HepG2 (cell line): Measurements from ENCODE around the gene MED22. TPM values are rescaled to one million over a fixed set of nuclear protein-coding genes. Genes with fewer than 3 reads are reported as not detected.

Source experiments
- EED ChIP-seq: sonication (generic); formaldehyde crosslinking; IDR thresholded peaks from 2 replicates; pipeline ENCODE4 v1.5.0; 2020; ENCODE audit warnings: mild to moderate bottlenecking, missing genetic modification reagents
- ESRRA ChIP-seq: sonication (generic); formaldehyde crosslinking; IDR thresholded peaks from 2 replicates; pipeline ENCODE4 v1.5.1; 2020; ENCODE audit warnings: mild to moderate bottlenecking, low read depth, missing genetic modification reagents
- FOXC1 ChIP-seq: sonication (generic); formaldehyde crosslinking; IDR thresholded peaks from 2 replicates; pipeline ENCODE4 v1.8.0; 2022; ENCODE audit warnings: mild to moderate bottlenecking, missing genetic modification reagents, borderline replicate concordance
- HMG20B ChIP-seq: conservative IDR thresholded peaks from 2 replicates; pipeline ENCODE4 v1.6.1; 2016; ENCODE audit warnings: missing genetic modification reagents, missing compliant biosample characterization
- IRF2 ChIP-seq: IDR thresholded peaks from 2 replicates; pipeline ENCODE4 v1.6.1; 2018; ENCODE audit warnings: missing genetic modification reagents, missing compliant biosample characterization
- KLF6 ChIP-seq: IDR thresholded peaks from 2 replicates; pipeline ENCODE4 v1.8.0; 2016; ENCODE audit warnings: missing biosample characterization, missing genetic modification reagents
- MEIS2 ChIP-seq: sonication (generic); formaldehyde crosslinking; IDR thresholded peaks from 2 replicates; pipeline ENCODE4 v1.9.0; 2021; ENCODE audit warnings: mild to moderate bottlenecking, missing genetic modification reagents
- NFATC3 ChIP-seq: sonication (generic); formaldehyde crosslinking; IDR thresholded peaks from 2 replicates; pipeline ENCODE4 v1.5.1; 2020; ENCODE audit warnings: mild to moderate bottlenecking, missing genetic modification reagents
- POLR2AphosphoS5 ChIP-seq: IDR thresholded peaks from 2 replicates; pipeline ENCODE4 v1.6.1; 2012; ENCODE audit warnings: low read depth, low read length
- SAFB2 ChIP-seq: sonication (generic); formaldehyde crosslinking; IDR thresholded peaks from 2 replicates; pipeline ENCODE4 v1.5.1; 2020; ENCODE audit warnings: missing genetic modification reagents, low read depth, mild to moderate bottlenecking, borderline replicate concordance
- U2AF2 ChIP-seq: fragments of 200-400 bp; formaldehyde crosslinking; IDR thresholded peaks from 2 replicates; pipeline ENCODE4 v1.6.1; 2017; ENCODE audit warnings: low read depth, mild to moderate bottlenecking, low read length
- ZNF17 ChIP-seq: sonication (generic); formaldehyde crosslinking; IDR thresholded peaks from 2 replicates; pipeline ENCODE4 v1.5.0; 2020; ENCODE audit warnings: mild to moderate bottlenecking, missing genetic modification reagents
- ZNF660 ChIP-seq: sonication (generic); formaldehyde crosslinking; IDR thresholded peaks from 2 replicates; pipeline ENCODE4 v1.5.1; 2020; ENCODE audit warnings: mild to moderate bottlenecking, low read depth, missing genetic modification reagents, borderline replicate concordance
- ZNF782 ChIP-seq: sonication (generic); formaldehyde crosslinking; IDR thresholded peaks from 2 replicates; pipeline ENCODE4 v1.4.0; 2020; ENCODE audit warnings: missing genetic modification reagents, mild to moderate bottlenecking, borderline replicate concordance
- polyA plus RNA-seq, 8 experiments: library from polyadenylated mRNA; depleted of rRNA in 3 of 8; stranded (reverse) in 7 of 8; unstranded in 1 of 8; fragments of >200 nt; fragmentation: Illumina TruSeq in 4 of 8; extraction: Trizol in 4 of 8; gene quantifications; 2 replicates each; pipeline versions ENCODE4 v1.2.1 to v1.2.3, GENCODE V29; 2011 to 2016; ENCODE audit warnings: low read depth in 4 of 8, missing spikeins in 1 of 8, mixed read lengths in 1 of 8; ENCODE audit not compliant: insufficient read depth in 1 of 8
- total RNA-seq, 5 experiments: library from RNA; depleted of rRNA; stranded (reverse); fragments of >200 nt; fragmentation: Illumina TruSeq; extraction: Trizol; gene quantifications; 2 replicates each; pipeline ENCODE4 v1.2.3, GENCODE V29; 2016; ENCODE audit warnings: low read depth in 1 of 5
- TF ChIP-seq, protein P1 (sequence below): sonication (generic); formaldehyde crosslinking; IDR thresholded peaks from 2 replicates; pipeline ENCODE4 v1.5.1; 2020; ENCODE audit warnings: mild to moderate bottlenecking, missing genetic modification reagents, borderline replicate concordance
- TF ChIP-seq, protein P2 (sequence below): IDR thresholded peaks from 2 replicates; pipeline ENCODE4 v1.6.1; 2016; ENCODE audit warnings: low read depth, borderline replicate concordance
- TF ChIP-seq, protein P3 (sequence below): conservative IDR thresholded peaks from 2 replicates; pipeline ENCODE4 v1.6.1; 2018; ENCODE audit warnings: missing genetic modification reagents
- TF ChIP-seq, protein P4 (sequence below): sonication (generic); formaldehyde crosslinking; IDR thresholded peaks from 2 replicates; pipeline ENCODE4 v1.9.0; 2022; ENCODE audit warnings: missing genetic modification reagents, mild to moderate bottlenecking, borderline replicate concordance
- TF ChIP-seq, protein P5 (sequence below): sonication (generic); formaldehyde crosslinking; IDR thresholded peaks from 2 replicates; pipeline ENCODE4 v1.4.0; 2020; ENCODE audit warnings: mild to moderate bottlenecking, missing genetic modification reagents
- TF ChIP-seq, protein P6 (sequence below): sonication (generic); formaldehyde crosslinking; IDR thresholded peaks from 2 replicates; pipeline ENCODE4 v1.5.0; 2020; ENCODE audit warnings: missing genetic modification reagents

Gene MED22
- total and polyA plus RNA-seq, 2 of the 13 experiments (the other 11 are each of a cell fraction or from before 2014, with no cell fraction given) = 15.8 to 22.1 TPM

DNA sequence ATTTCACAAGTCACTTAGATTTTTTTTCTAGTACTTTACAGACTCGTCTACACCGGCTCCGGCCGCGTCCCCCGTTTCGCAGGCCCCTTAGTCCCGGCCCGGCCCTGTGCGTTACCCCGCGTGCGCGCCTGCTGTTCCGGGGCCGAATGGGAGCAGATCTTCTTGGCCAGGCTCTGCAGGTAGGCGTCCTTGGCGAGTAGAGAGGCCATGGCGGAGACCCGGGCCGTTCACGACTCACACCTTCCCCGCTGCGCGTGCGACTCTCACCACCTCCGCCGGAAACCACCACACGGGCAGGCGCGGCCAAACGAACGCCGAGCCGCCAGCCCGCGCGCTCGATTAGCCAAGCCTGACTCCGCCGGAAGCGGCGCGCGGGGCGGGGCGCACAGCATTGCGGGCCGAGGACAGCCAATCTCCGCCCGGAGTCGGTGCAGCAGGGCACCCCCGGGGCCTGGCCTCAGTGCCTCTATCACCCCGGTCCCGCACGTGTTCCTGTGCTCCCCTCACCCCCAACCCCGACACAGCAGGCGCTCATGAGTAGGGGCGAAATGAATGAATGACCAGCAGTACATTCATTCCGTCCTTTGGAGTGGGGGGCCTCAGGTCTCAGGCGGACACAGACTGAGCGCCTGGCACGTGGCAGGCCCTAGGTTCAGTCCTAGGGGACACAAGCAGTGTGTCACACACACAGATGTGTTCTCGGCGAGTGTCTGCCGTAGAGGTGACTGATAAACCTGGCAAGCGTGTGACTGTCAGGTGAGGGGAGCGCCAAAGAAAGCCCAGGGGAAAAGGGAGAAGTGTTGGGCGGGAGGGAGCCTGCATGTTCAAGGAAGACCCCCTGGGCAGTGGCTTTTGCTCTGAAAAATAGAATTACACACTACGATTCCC is 11.8 kb downstream of the MED22 start, which contains the start of gene SURF6 (continued):
- TF ChIP-seq, protein P1, sequence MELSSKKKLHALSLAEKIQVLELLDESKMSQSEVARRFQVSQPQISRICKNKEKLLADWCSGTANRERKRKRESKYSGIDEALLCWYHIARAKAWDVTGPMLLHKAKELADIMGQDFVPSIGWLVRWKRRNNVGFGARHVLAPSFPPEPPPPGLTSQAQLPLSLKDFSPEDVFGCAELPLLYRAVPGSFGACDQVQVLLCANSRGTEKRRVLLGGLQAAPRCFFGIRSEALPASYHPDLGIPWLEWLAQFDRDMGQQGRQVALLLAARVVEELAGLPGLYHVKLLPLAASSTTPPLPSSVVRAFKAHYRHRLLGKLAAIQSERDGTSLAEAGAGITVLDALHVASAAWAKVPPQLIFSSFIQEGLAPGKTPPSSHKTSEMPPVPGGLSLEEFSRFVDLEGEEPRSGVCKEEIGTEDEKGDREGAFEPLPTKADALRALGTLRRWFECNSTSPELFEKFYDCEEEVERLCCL (CRISPR knock-in tag) = peak; percentile 84; the same call in 1 of the 2 replicates
- TF ChIP-seq MEIS2 (CRISPR knock-in tag) (peak; percentile 72; the same call in 1 of the 2 replicates), NFATC3 (peak; percentile 64; the same call in 1 of the 2 replicates), ZNF782 (CRISPR knock-in tag) (0 out of 2 replicates have a peak, but pooled peaks have one; percentile 42), ESRRA (CRISPR knock-in tag) (peak; percentile 72; the same call in 1 of the 2 replicates), HMG20B (CRISPR knock-in tag) (peak; percentile 58), ZNF660 (CRISPR knock-in tag) (no peak), EED (CRISPR knock-in tag) (no peak; the same call in 1 of the 2 replicates), IRF2 (peak; percentile 96), POLR2AphosphoS5 (peak; percentile 83), ZNF17 (CRISPR knock-in tag) (0 out of 2 replicates have a peak, but pooled peaks have one; percentile 24), U2AF2 (no peak), KLF6 (CRISPR knock-in tag) (peak; percentile 71; the same call in 1 of the 2 replicates), SAFB2 (CRISPR knock-in tag) (peak; percentile 88; the same call in 1 of the 2 replicates), FOXC1 (0 out of 2 replicates have a peak, but pooled peaks have one; percentile 88)
- TF ChIP-seq, protein P2, sequence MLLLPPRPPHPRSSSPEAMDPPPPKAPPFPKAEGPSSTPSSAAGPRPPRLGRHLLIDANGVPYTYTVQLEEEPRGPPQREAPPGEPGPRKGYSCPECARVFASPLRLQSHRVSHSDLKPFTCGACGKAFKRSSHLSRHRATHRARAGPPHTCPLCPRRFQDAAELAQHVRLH (CRISPR knock-in tag) = peak; percentile 96
- TF ChIP-seq, protein P3, sequence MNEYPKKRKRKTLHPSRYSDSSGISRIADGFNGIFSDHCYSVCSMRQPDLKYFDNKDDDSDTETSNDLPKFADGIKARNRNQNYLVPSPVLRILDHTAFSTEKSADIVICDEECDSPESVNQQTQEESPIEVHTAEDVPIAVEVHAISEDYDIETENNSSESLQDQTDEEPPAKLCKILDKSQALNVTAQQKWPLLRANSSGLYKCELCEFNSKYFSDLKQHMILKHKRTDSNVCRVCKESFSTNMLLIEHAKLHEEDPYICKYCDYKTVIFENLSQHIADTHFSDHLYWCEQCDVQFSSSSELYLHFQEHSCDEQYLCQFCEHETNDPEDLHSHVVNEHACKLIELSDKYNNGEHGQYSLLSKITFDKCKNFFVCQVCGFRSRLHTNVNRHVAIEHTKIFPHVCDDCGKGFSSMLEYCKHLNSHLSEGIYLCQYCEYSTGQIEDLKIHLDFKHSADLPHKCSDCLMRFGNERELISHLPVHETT (CRISPR knock-in tag) = peak; percentile 94
- TF ChIP-seq, protein P4, sequence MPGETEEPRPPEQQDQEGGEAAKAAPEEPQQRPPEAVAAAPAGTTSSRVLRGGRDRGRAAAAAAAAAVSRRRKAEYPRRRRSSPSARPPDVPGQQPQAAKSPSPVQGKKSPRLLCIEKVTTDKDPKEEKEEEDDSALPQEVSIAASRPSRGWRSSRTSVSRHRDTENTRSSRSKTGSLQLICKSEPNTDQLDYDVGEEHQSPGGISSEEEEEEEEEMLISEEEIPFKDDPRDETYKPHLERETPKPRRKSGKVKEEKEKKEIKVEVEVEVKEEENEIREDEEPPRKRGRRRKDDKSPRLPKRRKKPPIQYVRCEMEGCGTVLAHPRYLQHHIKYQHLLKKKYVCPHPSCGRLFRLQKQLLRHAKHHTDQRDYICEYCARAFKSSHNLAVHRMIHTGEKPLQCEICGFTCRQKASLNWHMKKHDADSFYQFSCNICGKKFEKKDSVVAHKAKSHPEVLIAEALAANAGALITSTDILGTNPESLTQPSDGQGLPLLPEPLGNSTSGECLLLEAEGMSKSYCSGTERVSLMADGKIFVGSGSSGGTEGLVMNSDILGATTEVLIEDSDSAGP (CRISPR knock-in tag) = peak; percentile 99
- TF ChIP-seq, protein P5, sequence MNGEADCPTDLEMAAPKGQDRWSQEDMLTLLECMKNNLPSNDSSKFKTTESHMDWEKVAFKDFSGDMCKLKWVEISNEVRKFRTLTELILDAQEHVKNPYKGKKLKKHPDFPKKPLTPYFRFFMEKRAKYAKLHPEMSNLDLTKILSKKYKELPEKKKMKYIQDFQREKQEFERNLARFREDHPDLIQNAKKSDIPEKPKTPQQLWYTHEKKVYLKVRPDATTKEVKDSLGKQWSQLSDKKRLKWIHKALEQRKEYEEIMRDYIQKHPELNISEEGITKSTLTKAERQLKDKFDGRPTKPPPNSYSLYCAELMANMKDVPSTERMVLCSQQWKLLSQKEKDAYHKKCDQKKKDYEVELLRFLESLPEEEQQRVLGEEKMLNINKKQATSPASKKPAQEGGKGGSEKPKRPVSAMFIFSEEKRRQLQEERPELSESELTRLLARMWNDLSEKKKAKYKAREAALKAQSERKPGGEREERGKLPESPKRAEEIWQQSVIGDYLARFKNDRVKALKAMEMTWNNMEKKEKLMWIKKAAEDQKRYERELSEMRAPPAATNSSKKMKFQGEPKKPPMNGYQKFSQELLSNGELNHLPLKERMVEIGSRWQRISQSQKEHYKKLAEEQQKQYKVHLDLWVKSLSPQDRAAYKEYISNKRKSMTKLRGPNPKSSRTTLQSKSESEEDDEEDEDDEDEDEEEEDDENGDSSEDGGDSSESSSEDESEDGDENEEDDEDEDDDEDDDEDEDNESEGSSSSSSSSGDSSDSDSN = peak; percentile 68
- TF ChIP-seq, protein P6, sequence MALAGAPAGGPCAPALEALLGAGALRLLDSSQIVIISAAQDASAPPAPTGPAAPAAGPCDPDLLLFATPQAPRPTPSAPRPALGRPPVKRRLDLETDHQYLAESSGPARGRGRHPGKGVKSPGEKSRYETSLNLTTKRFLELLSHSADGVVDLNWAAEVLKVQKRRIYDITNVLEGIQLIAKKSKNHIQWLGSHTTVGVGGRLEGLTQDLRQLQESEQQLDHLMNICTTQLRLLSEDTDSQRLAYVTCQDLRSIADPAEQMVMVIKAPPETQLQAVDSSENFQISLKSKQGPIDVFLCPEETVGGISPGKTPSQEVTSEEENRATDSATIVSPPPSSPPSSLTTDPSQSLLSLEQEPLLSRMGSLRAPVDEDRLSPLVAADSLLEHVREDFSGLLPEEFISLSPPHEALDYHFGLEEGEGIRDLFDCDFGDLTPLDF (CRISPR knock-in tag) = peak; percentile 86
